HL-60 (cell line): ENCODE results near the gene FANCC.
A peak's percentile ranks its signal among the peaks of the same experiment; 100 is the strongest.

ENCODE experiments used
- DNase-seq, 2 experiments: peaks; one replicate each; pipeline ENCODE4 v3.0.0-alpha.2; 2010 to 2020; ENCODE audit warnings: low read depth in 1 of 2, low spot score in 1 of 2
- H3K27ac ChIP-seq: fragments of 250-450 bp; sonication (Bioruptor Pico); replicated peaks from 2 replicates; pipeline ENCODE4 v1.5.1; 2020; ENCODE audit warnings: mild to moderate bottlenecking, moderate library complexity
- H3K27me3 ChIP-seq: fragments of 250-450 bp; sonication (Bioruptor Pico); 2 replicates; pipeline ENCODE4 v1.5.1; 2021; ENCODE audit warnings: mild to moderate bottlenecking, moderate library complexity; ENCODE audit not compliant: insufficient read depth, poor library complexity, severe bottlenecking
- H3K4me3 ChIP-seq: replicated peaks from 2 replicates; pipeline ENCODE4 v1.5.1; 2011; ENCODE audit warnings: mild to moderate bottlenecking, control low read depth, low read length; ENCODE audit not compliant: insufficient read depth
- CTCF ChIP-seq: IDR thresholded peaks from one replicate; pipeline ENCODE4 v1.5.1; 2011; ENCODE audit warnings: low read length, control low read depth, inconsistent platforms; ENCODE audit not compliant: insufficient read depth
- GABPA ChIP-seq: IDR thresholded peaks from 2 replicates; pipeline ENCODE4 v1.6.1; 2012; ENCODE audit warnings: low read depth
- POLR2AphosphoS5 ChIP-seq: IDR thresholded peaks from 2 replicates; pipeline ENCODE4 v1.6.1; 2012; ENCODE audit warnings: low read depth
- REST ChIP-seq: IDR thresholded peaks from 2 replicates; pipeline ENCODE4 v1.6.1; 2012; ENCODE audit warnings: low read depth; ENCODE audit not compliant: insufficient replicate concordance
- SPI1 ChIP-seq: IDR thresholded peaks from 2 replicates; pipeline ENCODE4 v1.6.1; 2012; ENCODE audit warnings: low read depth, mild to moderate bottlenecking, borderline replicate concordance

FANCC gene

GRCh38 chr9:95167998-95168397 lies 149.5 kb downstream of the FANCC start:
- peak; percentile 31 to 61 for DNase-seq
- Histone ChIP-seq H3K27ac (no peak overlapping the region), H3K4me3 (no peak overlapping the region), H3K27me3 (no peaks in the 10 kb centered on the region)
- TF ChIP-seq CTCF, result peak; percentile 74
- no peak for TF ChIP-seq GABPA

- no peaks in the 10 kb centered on the region for H3K27me3 ChIP-seq
- no peak for DNase-seq
- TF ChIP-seq CTCF, result no peak
- TF ChIP-seq GABPA, result no peak
- no peak for TF ChIP-seq POLR2AphosphoS5
- TF ChIP-seq SPI1, result no peak
- no peak for TF ChIP-seq REST
- H3K4me3 ChIP-seq, result no peak overlapping the region
- no peak overlapping the region for H3K27ac ChIP-seq
Measured at GRCh38 chr9:95165004-95165403, 152.5 kb downstream of the FANCC start.

GRCh38 chr9:95157481-95158151 lies 159.9 kb downstream of the FANCC start:
- H3K4me3 ChIP-seq, result no peak overlapping the region
- TF ChIP-seq CTCF, result no peak
- TF ChIP-seq SPI1, result peak; percentile 62; the same call in 1 of the 2 replicates
- DNase-seq, result peak in 1 of 2 experiments; percentile 13
- no peak overlapping the region for H3K27ac ChIP-seq
- H3K27me3 ChIP-seq, result no peaks in the 10 kb centered on the region

GRCh38 chr9:95156074-95156473 lies 161.4 kb downstream of the FANCC start:
- no peak overlapping the region for H3K27ac ChIP-seq
- DNase-seq, result no peak
- no peak overlapping the region for H3K4me3 ChIP-seq
- no peak for TF ChIP-seq SPI1
- no peak for TF ChIP-seq CTCF
- TF ChIP-seq POLR2AphosphoS5, result no peak
- no peak for TF ChIP-seq GABPA
- no peak for TF ChIP-seq REST
- no peaks in the 10 kb centered on the region for H3K27me3 ChIP-seq
